HL-60 (cell line): ENCODE results near the gene PPP1R16B.

ENCODE experiments used
- DNase-seq, 2 experiments: peaks; one replicate each; pipeline ENCODE4 v3.0.0-alpha.2; 2010 to 2020; ENCODE audit warnings: low read depth in 1 of 2, low spot score in 1 of 2
- H3K27ac ChIP-seq: fragments of 250-450 bp; sonication (Bioruptor Pico); replicated peaks from 2 replicates; pipeline ENCODE4 v1.5.1; 2020; ENCODE audit warnings: mild to moderate bottlenecking, moderate library complexity
- H3K27me3 ChIP-seq: fragments of 250-450 bp; sonication (Bioruptor Pico); 2 replicates; pipeline ENCODE4 v1.5.1; 2021; ENCODE audit warnings: mild to moderate bottlenecking, moderate library complexity; ENCODE audit not compliant: insufficient read depth, poor library complexity, severe bottlenecking
- H3K4me3 ChIP-seq: replicated peaks from 2 replicates; pipeline ENCODE4 v1.5.1; 2011; ENCODE audit warnings: mild to moderate bottlenecking, control low read depth, low read length; ENCODE audit not compliant: insufficient read depth
- CTCF ChIP-seq: IDR thresholded peaks from one replicate; pipeline ENCODE4 v1.5.1; 2011; ENCODE audit warnings: low read length, control low read depth, inconsistent platforms; ENCODE audit not compliant: insufficient read depth
- GABPA ChIP-seq: IDR thresholded peaks from 2 replicates; pipeline ENCODE4 v1.6.1; 2012; ENCODE audit warnings: low read depth
- POLR2AphosphoS5 ChIP-seq: IDR thresholded peaks from 2 replicates; pipeline ENCODE4 v1.6.1; 2012; ENCODE audit warnings: low read depth
- REST ChIP-seq: IDR thresholded peaks from 2 replicates; pipeline ENCODE4 v1.6.1; 2012; ENCODE audit warnings: low read depth; ENCODE audit not compliant: insufficient replicate concordance
- SPI1 ChIP-seq: IDR thresholded peaks from 2 replicates; pipeline ENCODE4 v1.6.1; 2012; ENCODE audit warnings: low read depth, mild to moderate bottlenecking, borderline replicate concordance

PPP1R16B gene

DNA sequence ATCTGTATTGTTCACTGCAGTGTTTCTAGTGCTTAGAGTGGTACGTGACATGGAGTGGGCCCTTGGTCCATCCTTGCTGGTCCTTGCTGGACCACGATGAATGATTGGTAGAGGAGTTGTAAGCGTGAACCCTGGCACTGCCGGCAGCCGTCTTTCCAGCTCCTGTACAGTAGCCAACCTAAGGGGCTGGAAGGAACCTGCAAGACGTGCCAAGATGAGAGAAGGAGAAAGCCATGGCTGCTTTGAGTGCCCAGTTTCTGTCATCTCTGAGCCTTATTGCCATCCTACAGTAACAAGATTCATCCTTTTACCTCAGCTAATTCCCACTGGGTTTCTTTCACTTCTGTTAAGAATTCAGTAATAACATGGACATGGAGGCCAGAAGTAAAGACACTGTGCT, 162.6 kb downstream of the PPP1R16B start:
- Histone ChIP-seq H3K27me3 (no peaks in the 10 kb centered on the region), H3K4me3 (no peak overlapping the region), H3K27ac (no peak overlapping the region)
- TF ChIP-seq REST (no peak), GABPA (no peak), CTCF (no peak), POLR2AphosphoS5 (no peak), SPI1 (no peak)
- no peak for DNase-seq

DNA sequence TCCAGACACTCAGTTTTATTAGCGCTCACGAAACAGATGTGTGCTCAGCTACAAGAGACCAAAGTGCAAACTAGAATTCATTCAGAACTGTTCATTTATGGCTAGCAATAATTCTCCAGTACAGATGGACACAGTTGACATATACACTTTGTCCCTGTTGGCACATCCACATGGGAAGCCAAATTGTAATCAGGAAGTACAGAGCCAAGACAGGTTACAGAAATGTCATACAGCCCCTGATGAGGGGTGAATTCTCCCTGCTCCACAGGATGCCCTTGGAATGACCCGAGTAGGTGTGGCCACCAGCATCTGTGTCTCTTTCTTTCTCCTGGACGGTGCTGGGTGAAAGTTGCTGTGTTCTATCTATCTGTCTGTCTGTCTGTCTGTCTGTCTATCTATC, 164.2 kb downstream of the PPP1R16B start:
- no peak for TF ChIP-seq SPI1
- no peak for TF ChIP-seq REST
- TF ChIP-seq POLR2AphosphoS5 = no peak
- no peak for TF ChIP-seq GABPA
- no peak for TF ChIP-seq CTCF
- H3K27me3 ChIP-seq = no peaks in the 10 kb centered on the region
- no peak for DNase-seq
- no peak overlapping the region for H3K27ac ChIP-seq
- no peak overlapping the region for H3K4me3 ChIP-seq

DNA sequence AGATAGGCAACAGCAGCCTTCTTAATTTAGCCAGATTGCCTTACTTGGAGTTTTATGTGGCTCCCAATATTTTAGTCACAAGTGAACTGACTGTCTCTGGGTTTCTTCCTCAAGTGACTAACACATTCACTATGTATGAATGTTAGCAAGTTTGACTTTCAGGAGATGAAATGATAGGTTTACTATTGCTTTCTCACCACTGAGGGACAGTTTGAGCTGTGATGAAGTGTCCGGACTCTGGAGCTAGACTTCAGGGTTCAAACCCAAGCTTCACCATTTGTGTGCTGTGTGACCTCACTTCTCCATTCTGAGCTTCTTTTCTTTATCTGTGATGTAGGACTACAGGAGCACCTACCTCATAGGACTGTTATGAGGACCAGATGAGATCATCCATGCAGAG, 164.8 kb downstream of the PPP1R16B start:
- Histone ChIP-seq H3K4me3 (no peak overlapping the region), H3K27me3 (no peaks in the 10 kb centered on the region), H3K27ac (no peak overlapping the region)
- TF ChIP-seq GABPA (no peak), SPI1 (no peak), REST (no peak), CTCF (no peak), POLR2AphosphoS5 (no peak)
- DNase-seq = no peak
